IPS-20b (cell line): ENCODE results near the gene C1orf52.
A peak's percentile ranks its signal among the peaks of the same experiment; 100 is the strongest.

ENCODE experiments used
- H3K27ac ChIP-seq: one replicate; pipeline ENCODE4 v1.5.1; 2013; ENCODE audit warnings: low read length
- H3K27me3 ChIP-seq: 2 replicates; pipeline ENCODE4 v1.6.1; 2013; ENCODE audit warnings: mild to moderate bottlenecking, low read length, inconsistent platforms; ENCODE audit not compliant: insufficient read depth
- H3K36me3 ChIP-seq: 2 replicates; pipeline ENCODE4 v1.6.1; 2013; ENCODE audit warnings: low read depth, mild to moderate bottlenecking, inconsistent platforms, low read length, moderate library complexity; ENCODE audit not compliant: insufficient read depth
- H3K4me1 ChIP-seq: 2 replicates; pipeline ENCODE4 v1.6.1; 2013; ENCODE audit warnings: mild to moderate bottlenecking, control low read depth, inconsistent platforms, low read length, moderate library complexity; ENCODE audit not compliant: insufficient read depth
- H3K4me3 ChIP-seq: 2 replicates; pipeline ENCODE4 v1.5.1; 2013; ENCODE audit warnings: mild to moderate bottlenecking, low read length, inconsistent platforms
- H3K9ac ChIP-seq: 2 replicates; pipeline ENCODE4 v1.6.1; 2013; ENCODE audit warnings: low read depth, mild to moderate bottlenecking, inconsistent platforms, low read length, moderate library complexity
- H3K9me3 ChIP-seq: 2 replicates; pipeline ENCODE4 v1.6.1; 2013; ENCODE audit warnings: mild to moderate bottlenecking, low read depth, low read length, inconsistent platforms; ENCODE audit not compliant: insufficient read depth

C1orf52 gene

DNA sequence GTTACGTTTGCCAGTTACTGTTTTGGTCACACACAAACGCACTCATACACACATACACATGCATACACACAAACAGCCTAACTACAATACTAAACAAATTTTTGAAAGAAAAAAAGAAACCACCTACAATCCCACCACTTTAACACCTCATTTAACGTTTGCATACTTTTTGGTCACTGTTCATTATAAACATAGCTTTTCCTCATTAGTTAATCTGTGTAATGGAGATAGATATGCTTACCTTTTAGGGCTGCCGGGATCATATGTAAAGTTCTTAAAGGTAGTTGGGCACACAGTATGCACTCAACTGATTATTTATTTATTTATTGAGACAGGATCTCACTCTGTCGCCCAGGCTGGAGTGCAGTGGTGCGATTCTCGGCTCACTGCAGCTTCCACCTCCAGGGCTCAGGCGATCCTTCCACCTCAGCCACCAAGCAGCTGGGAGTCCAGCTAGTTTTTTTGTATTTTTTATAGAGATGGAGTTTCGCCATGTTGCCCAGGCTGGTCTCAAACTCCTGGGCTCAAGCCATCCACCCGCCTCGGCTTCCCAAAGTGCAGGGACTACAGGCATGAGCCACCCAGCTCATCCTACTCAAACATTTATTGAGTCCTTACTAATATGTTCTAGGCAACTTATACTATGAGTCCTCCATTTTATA lies 17.6 kb upstream of the C1orf52 start:
- peak overlapping the region; percentile 87 for H3K4me3 ChIP-seq
- H3K9me3 ChIP-seq, result no peaks in the 10 kb centered on the region
- no peaks in the 10 kb centered on the region for H3K36me3 ChIP-seq
- H3K4me1 ChIP-seq, result peaks cover 15% of the 10 kb centered on the region; the same call in 1 of the 2 replicates
- peak overlapping the region; percentile 85 for H3K27ac ChIP-seq
- H3K27me3 ChIP-seq, result no peaks in the 10 kb centered on the region
- H3K9ac ChIP-seq, result peak overlapping the region; percentile 74; the same call in 1 of the 2 replicates

DNA sequence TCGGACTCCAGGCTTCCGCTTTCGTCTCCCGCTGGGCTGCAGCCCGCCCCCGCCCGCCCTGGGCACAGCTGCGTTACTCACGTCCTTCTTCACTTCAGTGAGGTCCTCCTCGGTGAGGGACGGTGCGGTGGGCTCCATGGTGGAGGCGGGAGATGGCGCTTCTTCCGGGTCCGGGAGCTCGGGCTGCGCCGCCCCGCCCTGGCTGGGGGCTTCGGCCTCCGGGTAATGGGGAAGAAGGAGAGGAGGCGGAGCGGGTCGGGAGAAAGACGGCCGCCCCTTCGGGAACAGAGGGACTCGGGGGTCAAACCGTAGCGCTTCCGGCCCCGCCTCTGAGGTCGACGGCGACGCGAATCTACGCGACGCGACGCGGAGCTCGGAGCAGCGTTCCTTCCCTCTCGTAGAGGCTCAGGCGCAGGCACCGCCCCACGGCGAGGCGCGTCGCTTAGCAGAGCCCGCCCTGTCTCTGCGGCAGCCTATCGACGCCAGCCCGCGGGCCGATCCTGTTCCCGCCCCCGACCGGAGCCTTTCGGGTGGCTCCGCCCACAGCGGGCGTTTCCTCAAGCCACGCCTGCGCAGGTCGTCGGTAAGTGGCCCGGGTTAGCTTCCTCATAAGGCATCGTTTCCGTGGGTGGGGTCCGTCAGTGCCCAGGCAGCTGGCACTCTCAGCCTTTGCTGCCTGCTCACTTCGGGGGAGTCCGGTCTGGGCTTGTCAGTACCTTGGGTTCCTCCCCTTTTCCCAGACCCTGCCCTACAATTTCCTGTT lies 16.9 kb upstream of the C1orf52 start, which contains the start of gene BCL10:
BCL10 (minus strand) TSS at position 418 of the 763 bp plus-strand sequence; CDS start at position 138, 280 bp downstream.
- Histone ChIP-seq H3K27ac (peak within 1 kb of the TSS; percentile 85), H3K9ac (peak within 1 kb of the TSS; percentile 85), H3K9me3 (no peaks in the 10 kb centered on the region), H3K36me3 (peaks cover 6% of the 10 kb centered on the region; the same call in 1 of the 2 replicates), H3K27me3 (no peaks in the 10 kb centered on the region), H3K4me1 (peaks cover 13% of the 10 kb centered on the region; the same call in 1 of the 2 replicates), H3K4me3 (peak within 1 kb of the TSS; percentile 87)

DNA sequence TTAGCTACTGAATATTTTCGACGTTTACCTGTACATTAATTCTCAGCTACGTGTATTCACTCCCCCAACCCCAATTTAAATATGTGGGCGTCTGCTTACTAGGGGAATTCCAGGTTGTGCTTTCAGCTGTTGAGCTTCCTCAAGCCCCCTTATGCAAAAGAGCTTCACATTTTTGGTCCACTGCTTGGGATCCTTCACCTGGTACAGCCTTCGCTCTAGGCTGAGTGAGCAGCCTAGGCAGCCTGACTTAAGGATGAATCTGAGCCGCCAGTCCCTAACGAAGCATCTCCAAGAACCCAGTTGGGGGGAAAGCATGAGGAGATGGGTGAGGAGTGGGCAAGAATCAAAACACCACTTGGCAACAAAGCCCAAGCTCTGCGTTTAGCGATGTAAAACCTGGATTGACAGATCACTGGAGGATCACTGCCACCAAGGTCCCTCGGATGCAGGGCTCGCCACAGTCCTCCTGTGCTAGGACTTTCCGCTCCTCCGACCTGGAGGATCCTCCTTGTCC lies 16.3 kb upstream of the C1orf52 start:
- no peaks in the 10 kb centered on the region for H3K27me3 ChIP-seq
- peaks cover 13% of the 10 kb centered on the region; the same call in 1 of the 2 replicates for H3K4me1 ChIP-seq
- H3K36me3 ChIP-seq, result peaks cover 13% of the 10 kb centered on the region
- peak overlapping the region; percentile 19 for H3K27ac ChIP-seq
- H3K9ac ChIP-seq, result peak overlapping the region; percentile 85
- H3K9me3 ChIP-seq, result no peaks in the 10 kb centered on the region
- H3K4me3 ChIP-seq, result peak overlapping the region; percentile 87

DNA sequence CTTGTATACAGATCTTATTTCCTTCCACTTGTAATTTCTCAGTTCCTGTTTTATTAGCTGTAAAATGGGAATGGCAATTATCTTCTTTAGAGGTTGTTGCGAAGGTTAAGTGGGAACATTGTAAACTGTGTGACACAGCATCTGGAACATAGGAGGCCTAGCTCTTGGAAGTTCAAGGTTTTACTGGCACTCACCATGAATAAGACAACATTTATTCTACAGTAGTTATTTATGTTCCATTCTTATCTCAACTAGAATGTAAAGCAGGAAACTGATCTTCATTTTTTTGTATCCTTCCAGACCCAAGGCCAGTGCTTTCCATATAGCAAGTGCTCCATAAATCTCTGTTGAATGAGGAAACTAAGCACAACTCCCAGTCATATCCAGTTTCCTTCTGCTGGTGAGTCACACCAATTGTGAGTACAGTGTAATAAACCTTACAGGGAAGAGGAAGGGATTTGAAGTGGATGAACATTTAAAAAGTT lies 15.5 kb upstream of the C1orf52 start:
- Histone ChIP-seq H3K27me3 (no peaks in the 10 kb centered on the region), H3K9ac (peak overlapping the region; percentile 85; the same call in 1 of the 2 replicates), H3K27ac (no peak overlapping the region), H3K9me3 (no peaks in the 10 kb centered on the region), H3K36me3 (peaks cover 20% of the 10 kb centered on the region), H3K4me1 (peaks cover 13% of the 10 kb centered on the region; the same call in 1 of the 2 replicates), H3K4me3 (peak overlapping the region; percentile 87)

DNA sequence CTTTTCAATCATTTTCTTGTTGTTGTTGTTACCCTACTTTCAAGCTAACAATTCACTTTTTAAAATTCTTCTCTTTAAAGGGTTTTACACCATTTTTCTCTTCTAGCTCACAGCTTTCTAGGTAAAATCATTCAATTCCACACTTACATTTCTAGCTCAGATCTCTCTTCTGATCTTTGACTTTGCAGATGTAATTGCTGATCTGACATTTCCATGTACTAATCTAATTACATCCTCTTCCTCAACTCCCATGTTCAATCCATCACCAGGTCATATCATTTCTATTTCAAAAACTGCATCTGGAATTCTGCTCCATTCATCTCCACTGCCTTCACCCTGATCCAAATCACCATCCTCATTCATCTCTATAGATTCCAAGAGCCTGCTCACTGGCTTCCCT lies 13.9 kb upstream of the C1orf52 start:
- Histone ChIP-seq H3K9ac (no peak overlapping the region), H3K36me3 (peaks cover 36% of the 10 kb centered on the region), H3K27ac (no peak overlapping the region), H3K9me3 (no peaks in the 10 kb centered on the region), H3K4me3 (no peak overlapping the region), H3K27me3 (no peaks in the 10 kb centered on the region), H3K4me1 (peaks cover 10% of the 10 kb centered on the region; the same call in 1 of the 2 replicates)

DNA sequence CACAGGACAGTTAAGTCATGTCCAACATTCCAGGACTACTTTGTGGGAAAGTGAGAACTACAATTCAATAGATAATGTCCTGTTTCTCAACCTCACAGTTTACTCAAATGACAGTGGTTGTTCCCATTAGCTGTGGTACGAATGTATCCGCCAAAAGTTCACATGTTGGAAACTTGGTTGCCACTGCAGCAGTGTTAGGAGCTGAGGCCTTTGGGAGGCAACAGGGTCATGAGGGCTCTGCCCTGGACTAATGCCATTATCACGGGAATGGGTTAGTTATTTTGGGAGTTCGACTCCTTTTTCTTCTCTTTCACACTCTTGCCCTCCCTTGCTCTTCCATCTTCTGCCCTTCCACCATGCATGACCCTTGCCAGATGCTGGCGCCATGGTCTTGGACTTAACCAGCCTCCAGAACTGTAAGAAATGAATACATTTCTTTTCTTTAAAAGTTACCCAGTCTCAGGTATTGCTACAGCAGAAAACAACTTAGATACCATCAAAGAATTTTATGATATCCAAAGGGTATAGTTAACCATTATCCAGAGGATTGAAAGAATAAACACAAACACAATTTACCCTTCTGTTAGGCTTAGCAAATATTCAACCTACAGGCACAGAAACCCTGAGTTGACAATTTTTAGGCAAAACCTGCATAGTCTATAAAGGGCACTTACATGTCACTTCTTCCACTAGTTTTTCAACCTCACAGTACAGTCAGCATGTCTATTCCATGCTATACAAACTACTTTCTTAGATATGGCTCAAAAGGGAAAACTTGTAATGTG lies 9.5 kb upstream of the C1orf52 start:
- H3K27ac ChIP-seq, result no peak overlapping the region
- no peak overlapping the region for H3K4me3 ChIP-seq
- H3K9ac ChIP-seq, result no peak overlapping the region
- no peaks in the 10 kb centered on the region for H3K9me3 ChIP-seq
- no peaks in the 10 kb centered on the region for H3K4me1 ChIP-seq
- peaks cover 66% of the 10 kb centered on the region for H3K36me3 ChIP-seq
- no peaks in the 10 kb centered on the region for H3K27me3 ChIP-seq

DNA sequence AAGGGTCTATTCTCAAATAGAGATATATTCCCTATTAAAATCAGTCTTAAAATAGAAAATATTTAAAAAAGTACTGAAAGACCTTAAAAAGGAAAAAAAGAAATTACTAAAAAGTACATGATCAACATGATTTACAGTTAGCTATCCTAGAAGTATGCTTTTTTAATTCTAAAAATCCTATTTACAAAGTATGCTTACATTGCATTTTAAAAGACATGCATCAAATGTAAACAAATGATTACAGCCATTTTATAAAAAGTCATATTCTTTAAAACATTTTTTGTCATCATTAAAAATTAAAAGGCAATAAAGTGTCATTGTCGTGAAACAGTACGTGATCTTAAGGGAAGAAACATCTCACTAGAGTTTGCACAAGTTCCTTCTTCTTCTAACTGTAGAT lies 7.9 kb upstream of the C1orf52 start:
- Histone ChIP-seq H3K9ac (no peak overlapping the region), H3K4me1 (no peaks in the 10 kb centered on the region), H3K36me3 (peaks cover 70% of the 10 kb centered on the region), H3K27ac (no peak overlapping the region), H3K4me3 (no peak overlapping the region), H3K9me3 (no peaks in the 10 kb centered on the region; the same call in 1 of the 2 replicates), H3K27me3 (no peaks in the 10 kb centered on the region)

DNA sequence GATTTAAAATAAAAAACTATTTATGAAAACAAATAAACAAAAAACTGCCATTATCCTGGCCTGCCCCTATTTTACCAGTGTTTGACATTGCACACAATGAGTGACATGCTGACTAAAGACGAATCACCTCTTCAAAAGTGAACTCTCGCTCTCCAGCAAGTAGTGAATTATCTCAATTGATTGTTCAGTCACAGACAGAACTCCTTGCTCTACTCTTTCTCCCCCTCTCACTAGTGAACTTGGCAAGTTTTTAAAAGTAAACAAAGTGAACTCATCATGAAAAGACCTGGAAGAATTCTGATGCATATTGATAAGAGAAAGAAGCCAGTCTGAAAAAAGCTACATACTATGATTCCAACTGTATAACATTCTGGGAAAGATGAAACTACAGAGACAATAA lies 4.7 kb upstream of the C1orf52 start:
- Histone ChIP-seq H3K27ac (no peak overlapping the region), H3K36me3 (peaks cover 41% of the 10 kb centered on the region), H3K4me1 (peaks cover 4% of the 10 kb centered on the region; the same call in 1 of the 2 replicates), H3K9ac (no peak overlapping the region), H3K4me3 (no peak overlapping the region), H3K9me3 (peaks cover 3% of the 10 kb centered on the region), H3K27me3 (no peaks in the 10 kb centered on the region)

DNA sequence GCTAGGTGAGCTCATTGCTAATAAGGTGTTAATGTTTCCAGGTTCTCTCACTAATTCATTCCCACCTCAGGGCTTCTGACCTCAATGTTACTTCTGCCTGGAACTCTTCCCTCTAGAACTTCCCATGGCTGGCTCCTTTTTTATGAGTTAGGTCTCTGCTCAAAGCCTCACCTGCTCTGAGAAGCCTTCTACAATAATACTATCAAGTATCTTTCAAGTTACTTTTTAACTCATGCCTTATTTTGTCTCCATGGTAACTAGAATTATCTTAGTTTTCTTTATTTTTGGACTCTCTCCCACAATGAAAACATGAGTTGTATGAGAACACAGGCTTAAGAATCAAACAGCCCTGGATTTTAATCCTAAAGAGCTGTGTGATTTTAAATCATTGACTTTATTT lies 3.5 kb upstream of the C1orf52 start:
- Histone ChIP-seq H3K36me3 (peaks cover 34% of the 10 kb centered on the region), H3K27me3 (no peaks in the 10 kb centered on the region), H3K27ac (no peak overlapping the region), H3K4me3 (no peak overlapping the region), H3K4me1 (peaks cover 8% of the 10 kb centered on the region; the same call in 1 of the 2 replicates), H3K9me3 (peaks cover 3% of the 10 kb centered on the region), H3K9ac (no peak overlapping the region)

DNA sequence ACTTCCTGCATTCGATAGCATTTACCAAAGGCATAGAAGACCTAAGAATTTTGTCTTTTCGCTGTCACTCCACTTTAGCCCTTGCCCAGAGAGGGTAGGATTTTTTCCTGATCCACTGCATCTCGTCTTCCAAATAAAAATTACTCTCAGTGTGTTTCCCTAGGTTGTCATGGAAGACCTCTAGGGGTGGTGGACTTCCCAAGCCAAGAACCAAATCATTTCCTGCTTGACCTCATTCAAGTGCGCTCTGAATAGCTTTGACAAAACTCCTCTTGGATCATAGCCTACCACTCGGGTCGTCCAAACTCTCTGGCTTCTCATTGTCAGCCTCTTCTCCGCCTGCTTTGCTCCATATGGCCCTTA lies 431 bp upstream of the C1orf52 start:
- Histone ChIP-seq H3K9ac (peak overlapping the region; percentile 42; the same call in 1 of the 2 replicates), H3K36me3 (peaks cover 39% of the 10 kb centered on the region), H3K4me3 (peak overlapping the region; percentile 78)

DNA sequence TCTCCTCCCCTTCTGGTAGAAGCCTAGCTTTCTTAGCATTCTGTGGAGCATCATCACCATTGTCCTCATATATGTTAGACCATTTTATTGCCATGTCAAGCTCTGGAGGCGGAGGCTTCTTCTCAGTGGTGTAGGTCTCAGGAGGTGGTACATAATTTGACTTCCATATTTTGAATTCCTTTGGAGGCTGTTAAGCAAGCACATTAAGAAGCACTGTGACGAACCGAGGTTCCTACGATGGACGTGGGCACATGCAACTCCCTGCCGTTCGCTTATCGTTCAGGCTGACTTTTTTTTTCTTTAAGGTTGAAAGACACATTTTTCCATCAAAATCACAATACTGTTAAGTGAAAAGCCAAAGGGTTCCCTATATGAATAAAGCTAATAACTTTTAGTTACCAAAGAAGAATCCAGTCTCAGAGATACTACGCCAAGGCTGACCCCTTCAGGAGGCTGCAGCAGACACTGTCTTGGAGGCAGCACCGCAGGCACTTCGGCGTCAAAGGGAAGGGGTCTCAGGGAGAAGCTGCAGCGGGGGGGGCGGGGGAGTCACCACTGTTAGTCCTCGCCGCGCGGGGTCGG lies 835 bp downstream of the C1orf52 start:
- Histone ChIP-seq H3K27me3 (no peaks in the 10 kb centered on the region), H3K4me3 (peak overlapping the region; percentile 78), H3K9me3 (peaks cover 3% of the 10 kb centered on the region), H3K4me1 (peaks cover 8% of the 10 kb centered on the region; the same call in 1 of the 2 replicates), H3K27ac (no peak overlapping the region), H3K9ac (peak overlapping the region; percentile 75; the same call in 1 of the 2 replicates), H3K36me3 (peaks cover 45% of the 10 kb centered on the region)

More for the DNA sequence above, 431 bp upstream of the C1orf52 start:
- Histone ChIP-seq H3K27ac (no peak overlapping the region), H3K4me1 (peaks cover 8% of the 10 kb centered on the region; the same call in 1 of the 2 replicates), H3K27me3 (no peaks in the 10 kb centered on the region), H3K9me3 (peaks cover 3% of the 10 kb centered on the region)
